KOPT-K1 (cell line): Measurements from ENCODE around the gene AKNAD1.
"Not testable (repeated sequence)": the region's sequence is repeated elsewhere in the genome, so short reads cannot be mapped to it uniquely, and the experiment has no call there.

Experiments
- H3K27ac ChIP-seq: fragments of 200-600 bp; sonication (generic); 2 replicates; pipeline ENCODE4 v1.5.1; 2016; ENCODE audit warnings: antibody characterized with exemption, mild to moderate bottlenecking, low read depth, low read length; ENCODE audit not compliant: poor library complexity, severe bottlenecking
- H3K36me3 ChIP-seq: fragments of 200-600 bp; sonication (generic); 2 replicates; pipeline ENCODE4 v1.5.1; 2017; ENCODE audit warnings: antibody characterized with exemption, mild to moderate bottlenecking, low read length, moderate library complexity; ENCODE audit not compliant: insufficient read depth
- H3K9me3 ChIP-seq: fragments of 200-600 bp; sonication (generic); 2 replicates; pipeline ENCODE4 v1.5.1; 2017; ENCODE audit warnings: antibody characterized with exemption, low read length, mild to moderate bottlenecking; ENCODE audit not compliant: insufficient read depth, poor library complexity, severe bottlenecking

AKNAD1 gene

DNA sequence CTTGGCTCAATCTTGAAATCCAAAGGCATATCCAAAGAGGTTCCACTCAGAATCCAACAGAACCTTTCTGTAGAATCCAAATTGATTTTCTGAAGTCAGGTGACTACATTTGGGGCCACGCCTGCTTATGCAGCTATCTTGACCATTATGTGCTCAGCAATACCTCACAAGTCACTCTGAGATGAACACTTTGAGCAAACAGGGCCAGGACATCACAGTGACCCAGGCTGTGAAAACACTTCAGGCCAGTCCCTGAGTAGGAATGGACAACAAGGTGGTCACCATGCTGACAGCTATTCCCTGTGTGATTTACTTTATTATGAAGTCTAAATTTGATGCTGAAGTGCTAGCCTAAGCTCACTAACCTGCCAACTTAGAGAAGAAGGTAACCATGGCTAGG is at the start of gene AKNAD1:
Gene AKNAD1, minus strand, starts transcription at position 101 of the 400 bp plus-strand sequence. CDS start 4,430 bp downstream, outside the sequence.
- H3K27ac ChIP-seq: no peak within 1 kb of the TSS
- H3K36me3 ChIP-seq: no peaks in the 10 kb centered on the region
- no peaks in the 10 kb centered on the region for H3K9me3 ChIP-seq

- Histone ChIP-seq H3K36me3 (peaks cover 65% of the 10 kb centered on the region), H3K9me3 (no peaks in the 10 kb centered on the region), H3K27ac (no peak overlapping the region)
These were observed 44.2 kb upstream of the AKNAD1 start for GRCh38 chr1:108901106-108901505.

- Histone ChIP-seq H3K27ac (no peak overlapping the region), H3K36me3 (peaks cover 39% of the 10 kb centered on the region), H3K9me3 (no peaks in the 10 kb centered on the region)
These were observed 41.2 kb upstream of the AKNAD1 start for GRCh38 chr1:108897865-108898720.

- no peaks in the 10 kb centered on the region for H3K9me3 ChIP-seq
- peaks cover 24% of the 10 kb centered on the region for H3K36me3 ChIP-seq
- no peak overlapping the region for H3K27ac ChIP-seq
These were observed 39.6 kb upstream of the AKNAD1 start for GRCh38 chr1:108896146-108897145.

DNA sequence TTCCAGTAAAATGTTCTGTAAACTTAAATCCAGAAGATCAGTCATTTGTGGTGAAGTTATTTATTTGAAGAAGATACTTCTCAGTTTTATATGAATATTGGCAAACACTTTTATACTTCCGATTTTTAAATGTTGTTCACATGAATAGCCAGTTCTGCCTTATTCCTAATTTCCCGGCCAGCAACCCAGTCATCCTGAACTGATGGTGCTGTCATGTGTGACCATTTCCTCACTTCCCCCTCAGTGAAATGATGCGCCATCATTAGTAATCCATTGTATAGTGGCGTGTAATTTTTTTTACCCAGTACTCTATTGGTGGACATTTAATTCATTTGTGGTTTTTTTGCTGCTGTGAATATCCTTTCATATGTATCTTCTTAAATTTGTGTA is 36.2 kb upstream of the AKNAD1 start:
- peaks cover 3% of the 10 kb centered on the region; the same call in 1 of the 2 replicates for H3K36me3 ChIP-seq
- no peaks in the 10 kb centered on the region for H3K9me3 ChIP-seq
- no peak overlapping the region for H3K27ac ChIP-seq

DNA sequence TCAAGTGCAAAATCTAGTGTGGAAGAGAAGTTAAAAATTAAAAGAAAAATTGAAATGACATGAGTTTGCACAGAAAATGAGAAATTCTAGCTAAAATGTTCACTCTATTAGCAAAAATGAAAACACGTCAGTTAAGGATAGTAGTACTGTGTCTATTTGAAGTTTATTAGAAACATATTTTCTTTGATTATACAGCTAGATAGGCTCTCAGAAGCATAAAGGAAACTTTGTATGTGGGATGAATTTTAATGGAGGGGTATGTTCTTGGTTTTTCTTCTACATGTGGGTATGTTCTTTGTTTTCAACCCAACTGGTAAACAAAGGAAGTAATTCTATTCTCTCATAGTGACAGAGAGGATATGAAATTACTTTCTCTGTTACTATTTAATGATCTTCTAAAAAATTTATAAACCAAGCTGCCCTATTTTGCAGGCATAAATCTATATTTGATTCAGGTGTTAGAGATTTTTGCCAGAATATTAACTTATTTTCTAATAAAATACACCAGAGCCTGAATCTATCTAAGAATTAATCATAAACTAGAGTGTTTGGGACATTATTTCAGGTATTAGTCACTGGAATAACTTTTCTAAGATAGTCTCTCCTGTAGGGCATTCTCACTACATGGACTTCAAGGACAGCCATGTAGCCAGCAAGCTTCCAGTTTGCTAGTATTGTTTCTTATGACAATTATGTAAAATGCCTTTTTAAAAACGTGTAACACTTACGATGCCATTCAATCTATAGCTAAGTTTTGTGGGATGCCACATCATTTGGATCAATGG is 35.7 kb upstream of the AKNAD1 start:
- Histone ChIP-seq H3K27ac (no peak overlapping the region), H3K36me3 (no peaks in the 10 kb centered on the region)

GRCh38 chr1:108889706-108890384 is 33.0 kb upstream of the AKNAD1 start:
- no peak overlapping the region for H3K27ac ChIP-seq
- no peaks in the 10 kb centered on the region for H3K36me3 ChIP-seq
- H3K9me3 ChIP-seq: no peaks in the 10 kb centered on the region

More for the DNA sequence above, 35.7 kb upstream of the AKNAD1 start:
- no peaks in the 10 kb centered on the region for H3K9me3 ChIP-seq

DNA sequence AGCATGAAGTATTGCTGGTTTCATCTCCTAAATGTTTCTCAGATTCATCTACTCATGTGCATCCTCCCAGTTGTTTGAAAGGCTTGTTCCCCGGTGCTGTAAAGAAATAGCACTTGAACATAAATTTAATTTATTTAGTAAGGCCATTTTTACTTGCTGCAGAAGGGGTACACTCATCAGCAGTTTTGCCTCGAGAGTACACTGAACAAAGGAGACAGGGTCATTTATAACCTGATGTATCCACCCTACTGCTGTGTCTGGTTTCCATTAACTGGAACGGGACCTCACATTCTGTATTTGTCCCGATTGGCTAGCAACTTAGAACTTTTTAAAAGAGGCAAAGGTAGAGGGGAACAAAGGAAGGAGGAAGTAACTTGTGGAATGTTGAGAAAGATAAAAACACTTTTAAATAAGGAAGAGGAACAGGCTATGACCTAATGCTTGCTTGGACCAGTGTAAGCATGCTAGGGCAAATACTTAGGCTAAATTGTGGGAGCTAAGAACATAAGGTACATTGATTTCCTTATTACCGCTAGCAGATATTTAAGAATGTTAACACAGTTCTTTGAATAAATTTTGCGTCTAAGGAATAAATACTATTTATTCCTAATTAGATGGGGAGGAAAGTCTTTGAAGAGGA is 32.2 kb upstream of the AKNAD1 start:
- not testable (repeated sequence) for H3K27ac ChIP-seq, H3K9me3 ChIP-seq, H3K36me3 ChIP-seq

DNA sequence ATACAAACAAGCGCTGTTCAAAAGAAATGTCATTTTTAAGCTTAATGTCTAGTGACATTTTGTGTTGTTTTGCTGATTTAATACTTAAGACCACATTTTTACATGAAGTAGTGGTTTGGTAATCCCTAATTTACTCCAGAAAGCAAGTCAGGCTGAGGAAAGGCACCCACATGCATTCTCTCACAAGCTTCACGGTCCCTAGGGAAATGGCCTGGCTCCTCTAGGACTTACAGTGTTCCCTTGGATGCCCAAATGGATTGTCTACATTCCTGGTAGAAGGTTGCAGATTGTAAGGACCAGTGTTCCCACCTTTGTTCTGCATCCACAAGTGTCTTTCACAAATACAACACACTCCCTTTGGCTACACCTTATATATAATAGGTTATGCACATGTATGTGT is 29.4 kb upstream of the AKNAD1 start:
- no peak overlapping the region for H3K27ac ChIP-seq
- H3K36me3 ChIP-seq: no peaks in the 10 kb centered on the region; the same call in 1 of the 2 replicates
- H3K9me3 ChIP-seq: no peaks in the 10 kb centered on the region

GRCh38 chr1:108884968-108885367 is 28.1 kb upstream of the AKNAD1 start:
- Histone ChIP-seq H3K36me3 (no peaks in the 10 kb centered on the region; the same call in 1 of the 2 replicates), H3K9me3 (no peaks in the 10 kb centered on the region), H3K27ac (no peak overlapping the region)

- Histone ChIP-seq H3K9me3 (no peaks in the 10 kb centered on the region), H3K36me3 (no peaks in the 10 kb centered on the region; the same call in 1 of the 2 replicates), H3K27ac (no peak overlapping the region)
These were observed 25.9 kb upstream of the AKNAD1 start for GRCh38 chr1:108882837-108883236.

DNA sequence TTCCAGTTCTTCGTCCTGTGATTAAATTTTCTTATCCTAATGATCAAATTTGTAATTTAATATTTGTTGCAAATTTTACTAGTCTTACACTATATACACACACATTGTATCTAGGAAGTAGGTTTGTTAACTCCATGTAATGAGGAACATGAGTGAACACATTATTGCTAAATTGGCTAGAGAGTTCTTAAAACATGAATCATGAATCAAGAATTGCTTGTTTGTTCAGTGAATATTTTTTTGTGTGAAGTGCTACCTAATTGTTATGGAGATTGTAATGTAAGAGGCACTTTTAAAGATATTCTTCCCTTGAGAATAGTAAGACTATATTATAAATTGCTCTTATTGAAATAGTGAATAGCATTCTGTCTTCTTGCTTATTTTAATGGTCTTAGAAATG is 24.5 kb upstream of the AKNAD1 start:
- no peak overlapping the region for H3K27ac ChIP-seq
- no peaks in the 10 kb centered on the region; the same call in 1 of the 2 replicates for H3K36me3 ChIP-seq
- H3K9me3 ChIP-seq: no peaks in the 10 kb centered on the region

DNA sequence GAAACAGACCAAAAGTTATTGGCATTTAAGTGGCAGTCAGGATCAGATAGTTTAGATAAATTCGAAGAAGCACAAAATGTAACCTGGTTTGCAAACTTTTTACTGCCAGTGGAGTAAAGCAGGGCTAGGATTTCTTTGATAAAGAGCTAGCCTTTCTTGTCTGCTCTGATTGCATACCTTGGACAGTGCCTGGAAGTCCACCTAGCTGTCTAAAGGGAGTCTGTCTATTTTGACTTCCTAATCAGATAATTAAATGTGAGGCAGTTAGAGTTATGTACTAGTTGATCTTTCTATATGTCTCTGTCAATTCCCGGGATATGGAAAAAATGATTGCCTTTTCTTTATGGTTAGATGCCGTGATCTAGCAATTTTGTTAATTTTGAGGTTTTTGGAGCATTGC is 24.0 kb upstream of the AKNAD1 start:
- Histone ChIP-seq H3K36me3 (no peaks in the 10 kb centered on the region; the same call in 1 of the 2 replicates), H3K9me3 (no peaks in the 10 kb centered on the region), H3K27ac (no peak overlapping the region)

DNA sequence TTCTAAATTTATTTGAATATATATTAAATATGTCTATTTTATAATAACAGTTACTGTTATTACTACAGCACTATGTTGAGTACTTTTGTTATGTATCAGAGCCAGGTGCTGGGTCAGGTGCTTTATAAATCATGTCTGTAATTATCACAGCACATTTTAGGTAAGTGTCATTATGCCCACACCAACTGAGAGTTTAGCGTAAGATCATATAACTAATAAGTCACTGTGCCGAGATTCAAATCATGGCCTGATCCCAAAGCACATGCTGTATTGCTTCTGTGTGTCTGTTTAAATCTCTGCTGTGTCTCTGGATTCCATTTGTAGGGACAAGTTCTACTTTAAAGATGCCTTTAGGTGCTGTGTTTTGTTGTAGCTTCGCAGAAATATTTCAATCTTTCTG is 21.8 kb upstream of the AKNAD1 start:
- H3K9me3 ChIP-seq: no peaks in the 10 kb centered on the region
- no peak overlapping the region for H3K27ac ChIP-seq
- no peaks in the 10 kb centered on the region; the same call in 1 of the 2 replicates for H3K36me3 ChIP-seq
